ENCODE measurements around the gene CHD2.

Gene CHD2

DNA sequence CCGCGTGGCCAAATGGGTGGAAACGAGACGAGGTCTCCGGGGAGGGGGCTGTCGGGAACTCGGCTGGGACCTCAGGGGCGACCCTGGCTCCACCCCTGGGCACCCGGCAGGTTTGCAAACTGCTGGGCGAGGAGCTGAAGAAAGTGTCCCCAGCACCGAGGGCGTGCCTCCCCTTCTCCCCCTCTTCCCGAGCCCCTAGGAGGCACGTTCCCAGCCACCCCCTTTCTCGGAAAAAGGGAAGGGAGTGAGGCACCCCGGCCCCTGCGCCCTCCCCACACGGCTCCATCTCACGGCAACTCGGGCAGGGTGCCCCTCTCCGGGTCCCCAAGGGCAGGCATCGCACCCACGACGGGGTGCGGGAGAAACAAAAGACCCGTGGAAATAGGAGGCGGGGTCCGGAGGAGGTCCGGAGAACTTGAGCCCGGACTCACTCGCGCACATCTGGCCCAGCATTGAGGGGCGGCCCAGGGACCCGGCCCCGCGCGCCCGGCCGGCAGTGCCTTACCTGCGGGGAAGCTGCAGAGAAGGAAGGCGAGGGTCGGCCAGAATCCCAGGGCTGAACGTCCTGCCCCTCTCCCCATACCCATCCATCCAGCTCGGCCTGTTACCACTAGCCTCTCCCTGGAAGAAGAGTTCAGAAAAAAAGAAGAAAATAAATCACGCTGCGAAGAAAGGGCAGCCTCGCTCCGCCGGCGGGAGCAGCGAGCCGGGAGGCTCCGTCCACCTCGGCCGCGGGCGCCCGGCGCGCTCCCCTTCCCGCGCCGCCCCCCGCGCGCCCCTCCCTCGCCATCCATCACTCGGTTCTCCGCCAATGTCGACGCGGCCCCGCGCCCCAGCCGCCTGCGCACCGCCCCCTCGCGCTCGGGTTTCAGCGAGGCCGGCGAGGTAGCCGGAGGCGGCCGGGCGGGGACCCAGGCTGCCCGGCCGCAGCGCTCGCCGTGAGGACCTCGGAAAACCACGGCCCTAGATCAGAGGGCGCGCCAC, 172.6 kb downstream of the CHD2 start:
- no peak for TF ChIP-seq FOXP2 (optimal IDR thresholded peaks at IDR 0.05; ENCODE audit: borderline replicate concordance, extremely low read depth, extremely low read length, insufficient read depth)
- no peak for TF ChIP-seq REST (IDR thresholded peaks at IDR 0.05; ENCODE audit: insufficient read depth in 1 of 2, low read depth in 2 of 2, low read length in 2 of 2)
- no peak for TF ChIP-seq POLR2AphosphoS5 (IDR thresholded peaks at IDR 0.05; ENCODE audit: low read depth, low read length)
- no peak for TF ChIP-seq SIN3A (IDR thresholded peaks at IDR 0.05; ENCODE audit: borderline replicate concordance, insufficient read depth, low read length)
- no peak for TF ChIP-seq TAF1 (IDR thresholded peaks at IDR 0.05; ENCODE audit: borderline replicate concordance, insufficient read depth, low read length)

GRCh38 chr15:93073465-93073952, 173.4 kb downstream of the CHD2 start:
- no peak for TF ChIP-seq POLR2AphosphoS5 (IDR thresholded peaks at IDR 0.05; ENCODE audit: low read depth, low read length)
- TF ChIP-seq TAF1 (IDR thresholded peaks at IDR 0.05; ENCODE audit: borderline replicate concordance, insufficient read depth, low read length), result no peak
- TF ChIP-seq SIN3A (IDR thresholded peaks at IDR 0.05; ENCODE audit: borderline replicate concordance, insufficient read depth, low read length), result no peak
- TF ChIP-seq FOXP2 (optimal IDR thresholded peaks at IDR 0.05; ENCODE audit: borderline replicate concordance, extremely low read depth, extremely low read length, insufficient read depth), result no peak
- no peak for TF ChIP-seq REST (IDR thresholded peaks at IDR 0.05; ENCODE audit: insufficient read depth in 1 of 2, low read depth in 2 of 2, low read length in 2 of 2)

- TF ChIP-seq POLR2AphosphoS5 (IDR thresholded peaks at IDR 0.05; ENCODE audit: low read depth, low read length) (no peak), SIN3A (IDR thresholded peaks at IDR 0.05; ENCODE audit: borderline replicate concordance, insufficient read depth, low read length) (no peak), TAF1 (IDR thresholded peaks at IDR 0.05; ENCODE audit: borderline replicate concordance, insufficient read depth, low read length) (no peak), REST (IDR thresholded peaks at IDR 0.05; ENCODE audit: insufficient read depth in 1 of 2, low read depth in 2 of 2, low read length in 2 of 2) (no peak), FOXP2 (optimal IDR thresholded peaks at IDR 0.05; ENCODE audit: borderline replicate concordance, extremely low read depth, extremely low read length, insufficient read depth) (no peak)
Measured at GRCh38 chr15:93074599-93074998, 174.5 kb downstream of the CHD2 start.

DNA sequence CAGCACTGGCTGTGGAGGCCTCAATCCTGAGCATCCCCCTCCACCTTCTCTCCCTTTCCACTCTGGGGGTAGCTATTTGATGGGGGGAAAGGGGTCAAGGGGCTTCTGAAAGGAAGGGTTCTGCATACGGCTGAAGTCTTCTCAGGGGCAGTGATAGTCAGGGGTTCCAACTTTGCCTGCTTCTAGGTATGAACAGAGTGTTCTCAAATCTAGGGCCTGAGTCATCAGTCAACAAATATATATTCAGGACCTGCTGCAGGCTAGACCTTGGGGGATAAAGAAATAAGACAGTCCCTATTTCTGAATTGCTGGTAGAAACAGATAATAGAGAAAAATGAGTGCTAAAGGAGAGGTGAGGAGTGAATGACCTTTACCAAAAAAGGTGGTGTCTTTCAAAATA, 176.1 kb downstream of the CHD2 start:
- no peak for TF ChIP-seq FOXP2 (optimal IDR thresholded peaks at IDR 0.05; ENCODE audit: borderline replicate concordance, extremely low read depth, extremely low read length, insufficient read depth)
- no peak for TF ChIP-seq REST (IDR thresholded peaks at IDR 0.05; ENCODE audit: insufficient read depth in 1 of 2, low read depth in 2 of 2, low read length in 2 of 2)
- TF ChIP-seq SIN3A (IDR thresholded peaks at IDR 0.05; ENCODE audit: borderline replicate concordance, insufficient read depth, low read length), result no peak
- no peak for TF ChIP-seq POLR2AphosphoS5 (IDR thresholded peaks at IDR 0.05; ENCODE audit: low read depth, low read length)
- TF ChIP-seq TAF1 (IDR thresholded peaks at IDR 0.05; ENCODE audit: borderline replicate concordance, insufficient read depth, low read length), result no peak

Data from PFSK-1 (cell line).